ENCODE data around the gene TRUB1.
"Not testable (repeated sequence)": the region's sequence is repeated elsewhere in the genome, so short reads cannot be mapped to it uniquely, and the experiment has no call there.

The TRUB1 gene

DNA sequence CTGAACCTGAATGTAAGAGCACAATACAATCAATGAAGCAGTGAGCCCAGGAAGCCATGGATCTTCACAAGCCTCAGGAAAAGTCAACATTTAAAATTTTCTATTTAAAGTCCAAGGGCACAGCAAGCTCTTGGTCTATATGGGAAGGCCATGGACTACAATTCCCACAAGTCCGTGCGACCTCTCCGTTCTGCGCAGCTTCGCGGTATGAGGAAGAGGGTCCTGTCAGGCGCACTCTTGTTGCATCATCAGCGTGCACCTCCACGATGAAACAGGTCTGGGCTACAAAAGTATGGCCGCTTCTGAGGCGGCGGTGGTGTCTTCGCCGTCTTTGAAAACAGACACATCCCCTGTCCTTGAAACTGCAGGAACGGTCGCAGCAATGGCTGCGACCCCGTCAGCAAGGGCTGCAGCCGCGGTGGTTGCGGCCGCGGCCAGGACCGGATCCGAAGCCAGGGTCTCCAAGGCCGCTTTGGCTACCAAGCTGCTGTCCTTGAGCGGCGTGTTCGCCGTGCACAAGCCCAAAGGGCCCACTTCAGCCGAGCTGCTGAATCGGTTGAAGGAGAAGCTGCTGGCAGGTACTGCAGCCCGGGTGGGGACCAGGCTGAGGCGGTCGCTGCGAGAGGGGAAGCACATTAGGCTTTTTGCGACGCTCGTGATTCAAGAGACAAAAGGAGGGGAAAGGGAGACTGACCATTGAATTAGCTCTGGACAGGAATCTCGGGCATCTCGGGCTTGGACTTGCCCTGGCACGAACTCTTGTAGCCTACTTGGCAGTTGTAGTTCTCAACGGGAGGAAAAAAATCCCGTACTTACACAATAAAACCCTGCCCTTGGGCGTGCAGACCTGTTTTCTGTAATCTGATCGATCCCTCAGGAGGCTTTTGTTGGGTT is at the start of gene TRUB1:
Gene TRUB1, plus strand, starts transcription at position 234 of the 894 bp plus-strand sequence. Its CDS starts 59 bp downstream, at position 293.
- peak; percentile 77 to 78 for DNase-seq (ENCODE audit: low read depth in 2 of 2)

DNA sequence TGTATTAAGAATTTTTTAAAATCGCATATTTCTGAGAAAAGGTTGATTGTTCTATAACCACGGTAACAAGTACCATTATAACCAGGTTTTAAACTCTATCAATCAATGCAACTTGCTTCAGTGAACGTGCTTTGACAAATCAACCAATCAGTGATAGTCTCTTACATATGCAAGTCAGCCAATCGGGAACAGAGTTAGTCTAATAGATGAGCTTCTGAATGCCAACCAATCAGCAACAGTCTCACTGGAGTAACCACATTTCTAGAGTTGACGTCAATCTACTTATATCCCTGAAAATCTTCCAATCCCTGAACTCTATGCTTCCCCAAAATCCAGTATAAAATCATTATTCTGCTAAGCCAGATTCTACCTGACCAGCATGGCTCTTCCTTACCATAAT is 44.7 kb upstream of the TRUB1 start:
- DNase-seq (ENCODE audit: low read depth in 2 of 2) = no peak

DNA sequence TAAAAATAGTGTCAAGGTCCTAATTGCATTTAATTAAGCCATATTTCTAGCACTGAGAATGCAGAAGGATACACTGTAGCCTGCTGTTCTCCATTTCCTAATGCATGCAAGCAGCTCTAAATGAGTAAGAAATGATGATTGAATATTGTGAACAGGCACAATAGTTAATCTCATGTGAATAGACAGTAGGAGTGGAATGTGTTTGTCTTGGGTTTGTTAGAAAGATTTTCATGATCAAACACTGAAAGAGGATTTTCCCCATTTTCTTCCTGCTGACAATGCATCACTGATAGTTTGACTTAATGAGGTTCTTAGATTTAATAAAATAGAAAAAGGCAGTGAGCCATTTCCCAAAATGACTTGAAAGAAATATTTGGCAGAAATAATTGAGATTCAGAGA is 43.1 kb upstream of the TRUB1 start:
- no peak for DNase-seq (ENCODE audit: low read depth in 2 of 2)

DNA sequence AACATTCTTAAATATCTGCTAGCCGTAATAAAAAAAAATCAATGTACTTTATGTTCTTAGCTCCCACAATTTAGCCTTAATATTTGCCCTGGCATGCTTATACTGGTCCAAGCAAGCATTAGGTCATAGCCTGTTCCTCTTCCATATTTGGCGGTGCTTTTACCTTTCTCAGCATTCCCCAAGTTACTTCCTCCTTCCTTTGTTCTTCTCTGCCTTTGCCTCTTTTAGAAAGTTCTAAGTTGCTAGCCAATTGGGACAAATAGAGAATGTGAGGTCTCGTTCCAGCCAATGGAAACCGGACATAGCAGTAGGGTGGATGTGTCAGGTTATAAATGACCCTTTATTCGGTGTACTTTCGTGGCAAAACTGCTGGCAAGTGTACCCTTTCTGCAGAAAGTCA is 41.0 kb upstream of the TRUB1 start:
- not testable (repeated sequence) for DNase-seq (ENCODE audit: low read depth in 2 of 2)

DNA sequence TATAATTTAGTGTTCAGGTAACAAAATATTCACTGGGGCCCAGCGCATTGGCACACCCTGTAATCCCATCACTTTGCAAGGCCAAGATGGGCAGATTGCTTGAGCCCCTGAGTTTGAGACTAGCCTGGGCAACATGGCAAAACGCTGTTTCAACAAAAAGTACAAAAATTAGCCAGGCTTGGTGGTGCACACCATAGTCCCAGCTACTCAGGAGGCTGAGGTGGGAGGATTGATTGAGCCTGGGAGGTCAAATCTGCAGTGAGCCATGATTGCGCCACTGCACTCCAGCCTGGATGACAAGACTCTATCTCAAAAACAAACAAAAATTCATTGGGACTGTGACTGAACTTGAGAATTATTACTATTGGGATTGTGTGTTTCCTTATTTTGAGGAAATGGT is 40.4 kb upstream of the TRUB1 start:
- DNase-seq (ENCODE audit: low read depth in 2 of 2) = no peak

DNA sequence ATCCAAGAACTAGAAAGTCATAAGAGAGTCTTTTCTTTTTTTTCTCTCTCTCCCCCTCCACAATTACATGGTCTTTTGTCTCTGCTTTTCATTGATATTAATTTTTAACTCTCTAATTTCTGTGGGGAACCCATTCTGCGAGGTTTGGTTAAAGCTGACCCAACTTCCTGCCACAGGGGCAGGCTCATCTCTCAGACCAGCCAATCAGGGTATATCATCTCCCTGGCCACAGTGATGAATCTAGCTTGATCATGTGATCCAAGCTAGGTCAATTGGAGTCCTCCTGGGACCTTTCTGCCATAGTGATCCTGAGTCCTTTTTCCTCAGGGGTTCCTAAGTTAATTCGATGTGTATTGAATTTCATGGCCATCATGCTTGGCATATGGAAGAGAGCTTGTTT is 38.0 kb upstream of the TRUB1 start:
- no peak for DNase-seq (ENCODE audit: low read depth in 2 of 2)

DNA sequence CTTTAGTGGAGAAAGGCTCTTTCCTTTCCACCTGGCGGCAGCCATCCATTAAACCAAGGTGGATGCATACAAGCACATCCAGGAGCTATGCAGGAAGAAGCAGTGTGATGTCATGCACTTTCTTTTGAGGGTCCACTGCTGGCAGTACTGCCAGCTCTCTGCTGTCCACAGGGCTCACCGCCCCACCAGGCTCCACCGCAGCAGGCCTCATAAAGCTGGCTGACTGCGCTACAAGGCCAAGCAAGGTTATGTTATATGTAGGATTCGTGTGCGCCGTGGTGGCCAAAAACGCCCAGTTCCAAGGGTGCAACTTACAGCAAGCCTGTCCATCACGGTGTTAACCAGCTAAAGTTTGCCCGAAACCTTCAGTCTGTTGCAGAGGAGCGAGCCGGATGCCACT is 37.3 kb upstream of the TRUB1 start:
- DNase-seq (ENCODE audit: low read depth in 2 of 2) = no peak

DNA sequence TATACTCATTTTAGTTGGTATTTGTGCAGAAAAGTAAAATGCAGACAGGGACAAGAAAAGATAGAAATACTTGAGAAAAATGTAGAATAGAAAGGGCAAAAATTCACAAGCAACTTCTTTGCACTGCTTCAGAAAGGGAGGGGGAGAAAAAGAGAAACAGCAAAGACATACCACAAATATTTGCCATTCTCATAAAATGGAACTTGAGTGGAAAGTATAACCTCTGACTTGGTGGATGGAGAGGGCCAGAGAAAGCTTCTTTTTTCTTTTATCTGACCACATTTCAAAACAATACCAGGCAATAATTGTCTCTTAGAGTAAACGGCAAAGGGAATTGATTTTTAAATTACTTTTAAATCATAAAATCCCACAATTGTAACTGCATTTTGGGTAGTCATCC is 35.8 kb upstream of the TRUB1 start:
- no peak for DNase-seq (ENCODE audit: low read depth in 2 of 2)

DNA sequence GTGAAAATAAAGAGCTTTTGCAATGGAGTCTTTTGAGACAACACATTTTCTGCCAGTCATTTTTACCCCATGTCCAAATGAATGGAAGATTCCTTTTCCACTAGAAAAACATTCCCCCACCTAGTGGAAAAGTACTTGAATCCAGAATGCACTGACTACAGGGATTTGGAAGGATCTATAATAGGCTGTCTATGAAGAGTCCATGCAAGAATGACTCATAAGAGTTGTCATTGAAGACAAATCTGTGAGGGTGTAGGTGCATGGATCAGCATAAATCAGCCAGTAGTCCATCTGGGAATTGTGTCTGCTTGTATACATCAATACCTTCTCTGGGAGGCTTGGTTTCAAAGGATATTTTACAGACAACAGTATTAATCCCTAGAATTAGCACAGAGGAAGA is 32.5 kb upstream of the TRUB1 start:
- DNase-seq (ENCODE audit: low read depth in 2 of 2) = no peak

DNA sequence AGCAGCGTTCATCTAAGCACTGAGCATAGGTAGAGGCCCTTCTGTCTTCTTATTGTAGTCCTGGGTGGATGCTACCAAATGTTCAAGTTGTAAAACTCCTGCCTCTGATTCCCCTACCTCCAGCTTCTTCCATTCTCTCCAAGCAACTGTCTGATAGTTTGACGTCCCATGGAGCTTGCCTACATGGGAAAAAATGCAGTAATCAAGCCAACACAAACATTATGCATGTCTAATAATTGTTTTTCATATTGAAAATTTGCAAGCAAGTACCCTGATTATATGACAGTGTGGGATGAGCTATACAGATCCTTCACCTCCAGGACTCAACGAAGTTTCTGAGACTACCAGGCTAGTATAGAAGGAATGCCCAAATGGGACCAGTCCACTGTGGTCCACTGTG is 31.0 kb upstream of the TRUB1 start:
- no peak for DNase-seq (ENCODE audit: low read depth in 2 of 2)

DNA sequence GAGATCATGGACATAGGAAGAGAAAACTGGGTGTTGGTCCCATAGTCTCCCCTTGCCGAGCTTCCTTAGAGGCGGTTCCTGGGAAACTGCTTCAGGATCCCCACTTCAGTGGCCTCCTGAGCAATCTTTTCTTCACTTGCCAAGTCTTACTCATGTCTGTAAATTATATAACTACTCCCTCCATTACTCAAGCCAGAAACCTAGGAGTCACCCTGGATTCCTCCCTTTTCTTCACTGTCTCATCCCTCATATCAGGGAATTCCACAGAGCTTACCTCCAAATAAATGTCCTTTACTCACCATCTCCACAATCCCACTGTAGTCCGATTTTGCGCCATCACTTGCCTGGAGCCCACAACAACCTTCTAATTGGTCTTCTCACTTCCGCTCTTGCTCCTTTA is 29.1 kb upstream of the TRUB1 start:
- no peak for DNase-seq (ENCODE audit: low read depth in 2 of 2)

DNA sequence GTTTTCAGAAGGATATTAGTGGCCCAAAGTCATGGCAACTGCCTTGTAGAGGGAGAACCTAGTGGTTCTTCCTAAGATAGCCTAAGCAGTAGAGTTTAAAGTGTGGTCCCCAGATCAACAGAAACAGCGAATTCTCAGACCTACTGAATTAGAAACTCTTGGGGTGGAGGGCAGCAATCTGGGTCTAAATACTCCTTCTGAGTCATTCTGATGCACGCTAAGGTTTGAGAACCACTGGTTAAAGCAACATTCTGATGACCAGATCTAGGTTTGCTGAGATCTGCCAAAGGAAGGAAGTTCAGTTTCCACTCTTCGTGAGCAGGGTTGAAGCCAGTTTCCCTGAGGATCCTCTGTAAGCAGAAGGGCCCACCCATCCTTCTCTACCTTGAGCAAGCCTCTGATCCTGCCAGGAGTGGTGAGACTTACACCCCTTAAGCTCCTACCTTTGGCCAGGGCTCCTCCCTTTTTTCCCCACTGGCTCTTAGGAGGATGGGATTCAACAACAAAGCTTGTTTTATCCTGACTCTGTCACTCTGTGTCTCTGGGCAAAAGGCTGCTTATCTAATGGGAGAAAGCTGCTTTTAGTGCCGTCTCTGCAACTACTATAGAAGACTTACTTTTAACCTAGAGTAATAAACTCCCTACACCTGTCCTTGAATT is 26.8 kb upstream of the TRUB1 start:
- no peak for DNase-seq (ENCODE audit: low read depth in 2 of 2)

DNA sequence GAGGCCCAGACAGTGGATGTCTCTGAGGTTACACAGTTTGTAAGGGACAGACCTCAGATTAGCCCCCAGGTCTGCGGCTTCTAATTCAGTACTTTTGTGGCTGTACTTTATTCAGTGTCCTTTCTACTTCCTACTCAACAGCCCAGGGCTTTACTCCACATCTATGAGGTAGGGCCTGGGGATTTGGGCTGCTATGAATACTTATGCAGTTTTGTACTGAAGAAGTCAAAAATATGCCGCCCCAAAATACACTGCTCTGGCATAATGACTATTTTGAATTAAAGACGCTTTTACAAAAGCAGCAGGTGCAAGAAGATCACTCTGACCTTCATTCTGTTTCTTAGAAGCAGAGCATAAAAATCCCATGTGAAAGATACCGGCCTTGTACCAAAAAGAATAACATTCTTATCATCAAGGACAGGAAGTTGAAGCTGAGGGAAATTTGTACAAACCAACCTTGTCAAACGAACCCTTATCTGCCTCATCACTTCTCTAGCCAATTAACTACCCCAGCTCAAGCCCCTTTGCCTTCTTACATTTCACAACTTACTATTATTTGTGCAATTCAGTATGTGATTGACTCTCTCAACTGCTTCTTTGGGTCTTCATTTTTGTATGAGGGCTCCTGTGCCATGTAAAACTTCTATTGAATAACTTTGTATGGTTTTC is 26.1 kb upstream of the TRUB1 start:
- no peak for DNase-seq (ENCODE audit: low read depth in 2 of 2)

DNA sequence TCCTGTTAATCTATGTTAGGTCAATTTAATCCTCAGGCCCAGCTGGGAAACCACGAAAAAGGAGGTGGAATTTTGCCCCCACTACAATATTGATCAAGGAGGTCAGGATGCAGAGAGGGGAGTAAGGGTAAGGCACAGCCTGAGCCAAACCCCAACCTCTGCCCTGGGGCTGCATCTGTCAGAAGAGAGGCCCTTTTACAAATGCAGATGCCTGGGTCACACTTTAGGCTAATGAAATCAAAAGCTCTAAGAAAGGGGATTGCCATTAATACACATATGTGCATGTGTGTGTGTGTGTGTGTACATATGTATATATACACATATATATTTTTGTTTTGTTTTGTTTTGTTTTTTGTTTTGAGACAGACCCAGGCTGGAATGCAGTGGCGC is 25.5 kb upstream of the TRUB1 start:
- DNase-seq (ENCODE audit: low read depth in 2 of 2) = no peak

DNA sequence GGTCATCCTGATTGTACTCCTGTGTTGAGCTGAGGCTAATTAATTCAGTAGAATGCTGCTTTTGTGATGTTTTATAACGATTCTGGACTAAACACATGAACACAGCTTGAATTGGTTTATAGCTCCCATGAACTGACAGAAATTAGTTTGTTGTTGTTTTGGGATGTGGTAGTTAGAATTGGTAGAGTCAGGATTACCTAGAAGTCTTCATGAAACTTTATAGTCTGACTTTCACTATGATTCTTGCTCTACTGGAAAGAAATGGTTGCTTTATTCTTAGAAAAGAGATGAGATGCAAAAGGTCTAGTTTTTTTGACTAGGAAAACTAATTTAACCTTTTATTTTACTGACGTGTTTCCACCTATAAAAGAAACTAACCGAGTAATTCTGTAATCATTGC is 23.4 kb upstream of the TRUB1 start:
- no peak for DNase-seq (ENCODE audit: low read depth in 2 of 2)

DNA sequence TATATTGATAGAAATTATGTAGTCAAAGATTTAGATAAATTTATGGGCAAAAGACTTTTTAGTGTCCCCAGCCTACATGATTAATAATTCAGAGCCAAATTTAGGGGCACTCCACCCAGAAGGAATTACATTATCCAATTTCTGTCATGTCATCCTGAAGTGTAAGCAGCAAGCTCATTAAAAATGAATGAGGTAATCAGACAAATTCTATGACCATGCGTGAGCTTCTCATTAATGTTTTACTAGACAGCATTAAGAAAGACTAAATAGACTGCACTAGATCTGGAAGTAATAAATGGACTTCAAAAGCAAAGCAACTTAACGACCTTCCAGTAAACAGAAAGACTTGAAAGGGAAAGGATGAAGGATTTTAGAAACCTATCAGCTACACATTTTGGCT is 22.7 kb upstream of the TRUB1 start:
- no peak for DNase-seq (ENCODE audit: low read depth in 2 of 2)

DNA sequence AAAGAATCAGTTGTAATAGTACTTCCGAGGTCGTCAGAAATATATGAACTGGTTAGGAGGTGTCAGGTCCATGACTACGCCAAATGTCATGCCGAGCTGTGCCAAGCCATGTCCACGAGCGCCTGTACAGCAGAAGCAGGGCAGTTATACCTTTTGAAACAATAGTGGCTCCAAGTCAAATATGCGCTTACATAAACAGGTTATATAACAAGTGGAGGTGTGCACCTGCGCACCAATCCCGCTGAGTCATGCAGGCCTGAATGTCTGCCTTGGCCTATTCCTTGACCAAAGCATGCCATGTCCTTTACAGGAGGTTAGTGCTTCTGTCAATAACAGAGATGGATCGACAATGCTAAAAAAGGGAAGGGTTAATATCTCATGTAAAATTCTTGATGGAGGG is 21.3 kb upstream of the TRUB1 start:
- no peak for DNase-seq (ENCODE audit: low read depth in 2 of 2)

DNA sequence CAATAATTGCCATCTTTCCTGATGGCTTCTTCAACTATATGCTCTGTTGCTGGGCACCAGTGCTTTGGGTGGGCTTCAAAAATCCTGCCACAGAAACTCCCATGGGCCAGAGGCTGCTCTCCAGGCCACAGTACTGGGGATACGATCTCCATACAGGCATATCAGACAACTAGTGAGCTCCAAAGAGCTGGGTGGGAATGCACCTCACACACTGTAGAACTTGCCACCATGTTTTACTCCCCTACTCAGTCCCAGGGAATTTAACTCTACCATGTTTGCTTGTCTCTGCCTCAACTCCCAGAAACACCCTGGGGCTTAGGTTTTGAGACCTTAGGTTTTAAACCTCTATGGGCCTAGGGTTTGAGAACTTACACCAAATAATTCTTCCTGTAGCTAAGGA is 20.5 kb upstream of the TRUB1 start:
- no peak for DNase-seq (ENCODE audit: low read depth in 2 of 2)

DNA sequence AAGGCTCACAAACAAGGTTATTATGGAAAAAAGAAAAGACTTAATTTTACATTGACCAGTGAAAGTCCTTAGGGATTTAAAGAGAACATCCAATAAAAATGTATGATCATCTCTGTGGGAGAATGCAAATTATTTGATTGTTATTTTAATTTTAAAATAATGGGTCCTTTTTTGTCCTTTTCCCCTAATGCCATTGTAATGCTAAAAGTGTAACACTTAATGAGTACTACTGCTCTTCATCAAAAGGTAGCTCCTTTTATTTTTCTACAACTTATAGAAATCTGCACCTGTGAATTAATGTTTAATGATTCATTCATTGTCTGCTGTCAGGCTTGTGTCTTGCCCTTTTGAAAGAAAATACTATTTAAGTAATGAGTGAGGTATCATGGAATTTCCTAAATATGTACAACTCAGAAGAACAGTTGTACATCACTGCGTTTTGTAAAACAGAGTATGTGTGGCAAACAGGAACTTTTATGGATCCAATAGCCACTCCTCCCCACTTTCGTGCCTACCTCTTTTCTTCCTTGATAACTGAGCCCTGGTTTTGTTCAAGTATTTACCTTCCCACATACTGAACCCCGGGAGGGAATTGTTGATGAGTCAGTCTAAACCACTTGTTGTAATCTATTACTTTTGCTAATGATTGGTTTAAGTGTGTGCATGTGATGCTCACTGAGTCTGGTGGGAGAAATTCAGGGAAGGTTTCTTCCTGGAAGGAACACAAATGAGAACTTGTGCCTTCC is 19.9 kb upstream of the TRUB1 start:
- DNase-seq (ENCODE audit: low read depth in 2 of 2) = no peak

DNA sequence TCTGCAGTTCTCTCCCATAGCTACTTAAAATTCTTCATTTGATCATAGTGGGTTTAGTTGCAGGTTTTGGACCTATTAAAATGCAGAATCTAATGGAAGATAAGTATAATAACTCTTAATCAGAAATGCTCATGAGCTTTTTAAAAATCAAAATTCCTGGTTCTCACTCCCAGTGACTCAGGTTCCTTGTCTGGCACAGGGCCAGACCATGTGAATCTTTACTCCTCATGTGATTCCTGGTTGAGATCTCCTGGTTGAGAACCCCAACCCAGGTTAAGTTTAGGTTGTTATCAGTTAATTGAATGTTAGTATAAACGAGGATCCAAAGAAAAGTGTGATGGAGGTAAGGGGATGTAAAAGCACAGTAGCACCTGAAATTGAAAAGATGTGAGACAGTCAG is 17.5 kb upstream of the TRUB1 start:
- DNase-seq (ENCODE audit: low read depth in 2 of 2) = no peak

DNA sequence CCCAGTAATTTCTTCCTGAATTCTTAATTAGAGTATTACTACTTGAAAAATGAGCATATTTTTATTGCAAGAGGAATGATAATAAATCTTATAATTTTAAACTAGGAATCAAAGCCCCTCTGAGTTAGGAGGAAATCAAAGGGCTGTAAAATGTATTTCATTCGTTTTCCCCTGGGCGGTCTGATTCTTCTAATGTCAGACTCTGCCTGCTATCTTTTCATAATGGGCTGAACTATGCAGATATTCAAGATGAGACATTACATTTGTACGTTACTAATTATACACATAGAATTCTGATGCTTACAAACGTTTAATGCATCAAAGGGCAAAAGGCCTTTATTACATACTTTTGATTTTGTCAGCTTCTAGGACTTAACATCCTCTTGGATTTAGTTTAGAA is 16.0 kb upstream of the TRUB1 start:
- DNase-seq (ENCODE audit: low read depth in 2 of 2) = no peak

DNA sequence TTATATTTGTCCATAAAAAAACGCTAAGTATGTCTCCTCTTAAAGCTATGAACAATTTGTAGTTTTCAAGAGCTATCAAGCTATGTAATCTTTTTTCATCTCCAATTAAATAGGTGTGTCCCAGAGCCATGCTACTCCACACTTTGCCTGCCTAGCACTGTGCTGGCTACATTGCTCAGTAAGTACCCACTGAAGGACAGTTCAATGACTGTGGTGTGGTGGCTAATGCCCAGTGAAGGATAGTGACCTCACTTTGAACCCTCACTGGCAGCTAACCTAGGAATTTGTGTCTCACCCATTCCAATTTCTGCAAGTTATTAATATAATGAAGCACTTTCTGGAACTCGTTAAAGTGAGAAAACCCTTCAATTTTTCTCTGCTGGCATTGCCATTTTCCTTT is 14.4 kb upstream of the TRUB1 start:
- no peak for DNase-seq (ENCODE audit: low read depth in 2 of 2)
